ENCODE measurements around the gene BPIFB3. TPM values are rescaled to one million over a fixed set of nuclear protein-coding genes. Genes with fewer than 3 reads are reported as not detected.

The BPIFB3 gene
- total RNA-seq, 2 experiments from 2014 or later: not detected

GRCh38 chr20:33014336-33015113, 39.2 kb upstream of the BPIFB3 start:
- no peak for DNase-seq
- ATAC-seq: no peak
- H3K4me1 Mint-ChIP-seq (ENCODE audit: low read depth): no peaks in the 10 kb centered on the region
- H3K36me3 Mint-ChIP-seq (ENCODE audit: low read depth): no peaks in the 10 kb centered on the region
- no peak for TF ChIP-seq CTCF (IDR thresholded peaks at IDR 0.05)
- ChIA-PET CTCF (interaction anchor here (0.9 to 1.9 kb wide), 2 partner anchors 10 to 113 kb away, joined by 3 to 5 read pairs; no protein-coding TSS in a partner anchor), POLR2A (interaction anchor here (0.7 kb wide), 1 partner anchor 95 kb away, joined by 3 read pairs; no protein-coding TSS in a partner anchor)
- H3K4me3 Mint-ChIP-seq: no peak overlapping the region
- H3K27ac Mint-ChIP-seq: no peak overlapping the region
- intact Hi-C loops (cut with micrococcal nuclease): no loop called here
- H3K9me3 Mint-ChIP-seq: no peaks in the 10 kb centered on the region
- H3K27me3 Mint-ChIP-seq: no peaks in the 10 kb centered on the region

- ATAC-seq: no peak
- intact Hi-C loops (cut with micrococcal nuclease): no loop called here
- POLR2A ChIA-PET: no interaction called here
- no peak for TF ChIP-seq CTCF (IDR thresholded peaks at IDR 0.05)
- Mint-ChIP-seq H3K4me3 (no peak overlapping the region), H3K27me3 (no peaks in the 10 kb centered on the region), H3K4me1 (ENCODE audit: low read depth) (no peaks in the 10 kb centered on the region), H3K27ac (no peak overlapping the region), H3K9me3 (no peaks in the 10 kb centered on the region), H3K36me3 (ENCODE audit: low read depth) (no peaks in the 10 kb centered on the region)
- no peak for DNase-seq
- CTCF ChIA-PET: interaction anchor here (0.9 to 1.9 kb wide), 2 partner anchors 10 to 114 kb away, joined by 3 to 5 read pairs; no protein-coding TSS in a partner anchor
Observed at GRCh38 chr20:33015114-33015484, 38.6 kb upstream of the BPIFB3 start.

- POLR2A ChIA-PET: no interaction called here
- Mint-ChIP-seq H3K36me3 (ENCODE audit: low read depth) (no peaks in the 10 kb centered on the region), H3K9me3 (no peaks in the 10 kb centered on the region), H3K27me3 (no peaks in the 10 kb centered on the region), H3K4me3 (no peak overlapping the region), H3K27ac (no peak overlapping the region), H3K4me1 (ENCODE audit: low read depth) (no peaks in the 10 kb centered on the region)
- TF ChIP-seq CTCF (IDR thresholded peaks at IDR 0.05): no peak
- intact Hi-C loops (cut with micrococcal nuclease): no loop called here
- CTCF ChIA-PET: no interaction called here
- ATAC-seq (no peak), DNase-seq (no peak)
Observed at GRCh38 chr20:33015700-33016580, 37.8 kb upstream of the BPIFB3 start.

GRCh38 chr20:33016581-33017109, 37.1 kb upstream of the BPIFB3 start:
- H3K4me3 Mint-ChIP-seq: no peak overlapping the region
- CTCF ChIA-PET: no interaction called here
- ATAC-seq: no peak
- no peaks in the 10 kb centered on the region for H3K4me1 Mint-ChIP-seq (ENCODE audit: low read depth)
- H3K27me3 Mint-ChIP-seq: no peaks in the 10 kb centered on the region
- no peaks in the 10 kb centered on the region for H3K9me3 Mint-ChIP-seq
- intact Hi-C loops (cut with micrococcal nuclease): no loop called here
- POLR2A ChIA-PET: no interaction called here
- DNase-seq: no peak
- no peak for TF ChIP-seq CTCF (IDR thresholded peaks at IDR 0.05)
- no peaks in the 10 kb centered on the region for H3K36me3 Mint-ChIP-seq (ENCODE audit: low read depth)
- H3K27ac Mint-ChIP-seq: no peak overlapping the region
